Esophagus squamous epithelium (tissue), 5 donors: Measurements from ENCODE around the gene TBR1. TPM values are rescaled to one million over a fixed set of nuclear protein-coding genes. Genes with fewer than 3 reads are reported as not detected.

Source experiments
- DNase-seq: peaks from one replicate; lab custom pipeline; 2025; lab: John Stamatoyannopoulos, UW
- H3K27ac ChIP-seq, 4 donors: fragments of 200-600 bp; sonication (generic); one replicate each; pipeline ENCODE4 v1.5.1; 2016 to 2019; ENCODE audit warnings: mild to moderate bottlenecking in 1 of 4
- H3K27me3 ChIP-seq, 4 donors: fragments of 200-600 bp; sonication (generic); 1 replicate in 3 of 4; 2 replicates in 1 of 4; pipeline versions ENCODE4 v1.5.1 to v1.6.0; 2017 to 2021; ENCODE audit warnings: antibody characterized with exemption in 1 of 4
- H3K36me3 ChIP-seq, 3 donors: fragments of 200-600 bp; sonication (generic); one replicate each; pipeline ENCODE4 v1.5.1; 2016 to 2019
- H3K4me1 ChIP-seq, 3 donors: fragments of 200-600 bp; sonication (generic); one replicate each; pipeline ENCODE4 v1.5.1; 2017 to 2019
- H3K4me3 ChIP-seq, 4 donors: fragments of 200-600 bp; sonication (generic); 1 replicate in 3 of 4; 2 replicates in 1 of 4; pipeline ENCODE4 v1.5.1; 2016 to 2019; ENCODE audit warnings: mild to moderate bottlenecking in 2 of 4, moderate library complexity in 1 of 4
- H3K9me3 ChIP-seq, 3 donors: fragments of 200-600 bp; sonication (generic); one replicate each; pipeline ENCODE4 v1.5.1; 2016 to 2019
- CTCF ChIP-seq, 6 experiments: fragments of 450-650 bp in 4 of 6; fragments of 200-600 bp in 2 of 6; sonication (generic) in 2 of 6; IDR thresholded peaks; one replicate each; pipeline ENCODE4 v1.5.1; 2016 to 2019; ENCODE audit warnings: antibody characterized with exemption in 6 of 6, mild to moderate bottlenecking in 4 of 6, moderate library complexity in 4 of 6
- POLR2A ChIP-seq, 4 donors: fragments of 450-650 bp; IDR thresholded peaks; one replicate each; pipeline ENCODE4 v1.6.1; 2017; ENCODE audit warnings: antibody characterized with exemption in 4 of 4, mild to moderate bottlenecking in 4 of 4, moderate library complexity in 3 of 4
- WGBS, 2 donors: methylation state at CpG; one replicate each; pipeline ENCODE4 v1.1.5; 2018; 5-methylcytosine and 5-hydroxymethylcytosine counted together
- intact Hi-C: fragments of 100-400 bp; cut with DNase I; formaldehyde crosslinking; loops from one replicate; pipeline ENCODE4 v1.15.0; 2022
- total RNA-seq, 4 donors: library from RNA; depleted of rRNA; stranded (reverse); fragments of >200 nt; gene quantifications; one replicate each; pipeline ENCODE4 v1.1.0, GENCODE V29; 2016
- donor health status: DM: yes; HTN: yes; CAD: no.

TBR1 gene
- total RNA-seq, 4 donors from 2014 or later: under 0.01 TPM; not detected in 3

DNA sequence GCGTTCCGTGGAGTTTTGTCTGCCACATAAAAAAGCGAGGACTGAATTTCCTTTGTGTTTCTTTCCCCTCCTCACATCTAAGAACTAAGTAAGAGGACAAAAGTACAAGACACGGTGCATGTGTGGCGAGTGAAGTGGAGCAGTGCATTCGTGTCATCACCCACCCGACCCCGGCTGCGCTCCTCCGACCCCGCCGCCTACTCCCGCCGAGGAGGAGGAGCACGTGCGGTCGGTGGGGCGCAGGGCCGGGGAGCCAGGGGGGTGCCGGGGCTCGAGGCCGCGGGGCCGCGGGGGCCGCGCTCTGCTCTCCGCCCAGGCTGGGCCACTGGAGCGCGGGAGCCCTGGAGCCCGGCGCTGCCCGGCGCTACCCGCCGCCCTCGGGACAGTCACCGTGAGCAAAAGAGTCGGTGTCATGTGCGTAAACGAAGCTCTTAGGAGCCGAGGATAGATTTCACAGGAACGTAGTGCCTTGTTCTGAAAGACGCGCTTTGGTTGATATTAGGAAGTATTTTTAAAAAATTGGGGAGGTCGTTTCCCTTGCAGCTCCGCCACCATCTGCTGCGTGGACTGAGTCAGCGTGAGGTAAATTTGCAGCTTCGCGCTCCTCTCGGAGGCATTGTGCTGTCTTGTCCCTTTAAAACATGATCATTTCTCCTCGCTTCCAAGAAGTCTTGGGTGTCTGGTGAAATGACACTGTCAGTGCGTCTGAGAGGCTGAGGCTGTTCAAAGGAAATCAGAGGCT is 11.0 kb downstream of the TBR1 start:
- H3K27me3 ChIP-seq: peaks cover 31 to 100% (median 50%) of the 10 kb centered on the region in 4 donors
- peak overlapping the region; percentile 0 to 57 (median 26) for H3K4me3 ChIP-seq
- no peak for DNase-seq
- WGBS, 2 donors: 12 to 14% methylated on average over 9 to 14 of the region's 54 CpGs
- H3K27ac ChIP-seq: no peak overlapping the region
- H3K4me1 ChIP-seq: peaks cover 3 to 36% (median 15%) of the 10 kb centered on the region in 3 donors
- TF ChIP-seq CTCF (IDR thresholded peaks at IDR 0.05): no peak
- no peak for TF ChIP-seq POLR2A (IDR thresholded peaks at IDR 0.05)
- intact Hi-C loops: no loop called here
- H3K9me3 ChIP-seq: peaks cover 0 to 4% (median 0%) of the 10 kb centered on the region in 3 donors
- H3K36me3 ChIP-seq: no peaks in the 10 kb centered on the region

DNA sequence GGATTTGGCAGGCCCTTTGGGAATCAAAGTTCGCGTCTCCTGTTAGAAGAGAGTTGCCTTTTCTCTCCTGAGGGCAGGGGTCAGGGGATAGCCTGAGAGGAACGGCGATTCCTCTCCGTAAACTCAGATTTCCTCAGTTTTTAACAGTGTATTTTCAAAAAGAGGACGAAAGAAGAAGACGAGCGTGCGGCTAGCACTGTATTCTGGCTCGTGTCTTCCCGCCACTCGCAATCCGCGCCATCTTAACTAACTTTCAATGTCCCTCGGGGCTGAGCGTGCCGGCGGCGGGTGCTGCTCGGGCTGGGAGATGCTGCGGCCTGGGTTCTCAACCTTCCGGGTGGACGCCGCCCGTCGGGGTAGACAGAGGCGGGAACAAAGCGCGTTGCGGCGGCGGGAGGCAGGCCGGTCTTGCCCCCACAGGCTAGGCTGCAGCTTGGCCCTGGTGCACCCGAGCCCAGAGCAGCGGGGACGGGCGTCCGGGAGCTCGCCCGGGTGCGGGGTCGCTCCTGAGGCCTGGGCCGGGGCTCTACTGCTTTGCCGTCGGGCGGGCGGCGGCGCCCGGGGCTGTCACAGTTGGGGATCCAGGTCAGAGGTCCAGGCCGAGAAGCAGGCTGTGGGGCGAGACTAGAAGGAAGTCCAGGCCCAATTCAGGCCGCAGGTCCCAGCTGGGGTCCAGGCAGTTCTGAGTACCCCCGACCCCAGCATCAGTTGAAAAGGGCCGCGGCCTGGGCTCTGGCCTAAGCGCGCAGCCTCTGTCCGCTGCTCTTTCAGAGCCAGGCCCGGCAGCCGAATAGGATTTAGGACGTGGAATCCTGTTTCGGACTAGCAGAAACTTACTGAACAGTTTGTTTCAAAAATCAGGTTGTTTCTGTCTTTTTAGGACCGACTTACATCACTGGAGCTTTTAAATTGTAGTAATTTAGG is 11.8 kb downstream of the TBR1 start:
- no peak overlapping the region for H3K27ac ChIP-seq
- peaks cover 3 to 36% (median 15%) of the 10 kb centered on the region in 3 donors for H3K4me1 ChIP-seq
- peaks cover 31 to 100% (median 41%) of the 10 kb centered on the region in 4 donors for H3K27me3 ChIP-seq
- intact Hi-C loops: no loop called here
- 46 to 54% methylated on average over 22 to 25 of the region's 64 CpGs for WGBS, 2 donors
- no peaks in the 10 kb centered on the region for H3K36me3 ChIP-seq
- peak overlapping the region in 3 of 4 donors; percentile 15 to 57 (median 37) for H3K4me3 ChIP-seq
- no peak for DNase-seq
- TF ChIP-seq POLR2A (IDR thresholded peaks at IDR 0.05): no peak
- no peak for TF ChIP-seq CTCF (IDR thresholded peaks at IDR 0.05)
- peaks cover 0 to 4% (median 0%) of the 10 kb centered on the region in 3 donors for H3K9me3 ChIP-seq

DNA sequence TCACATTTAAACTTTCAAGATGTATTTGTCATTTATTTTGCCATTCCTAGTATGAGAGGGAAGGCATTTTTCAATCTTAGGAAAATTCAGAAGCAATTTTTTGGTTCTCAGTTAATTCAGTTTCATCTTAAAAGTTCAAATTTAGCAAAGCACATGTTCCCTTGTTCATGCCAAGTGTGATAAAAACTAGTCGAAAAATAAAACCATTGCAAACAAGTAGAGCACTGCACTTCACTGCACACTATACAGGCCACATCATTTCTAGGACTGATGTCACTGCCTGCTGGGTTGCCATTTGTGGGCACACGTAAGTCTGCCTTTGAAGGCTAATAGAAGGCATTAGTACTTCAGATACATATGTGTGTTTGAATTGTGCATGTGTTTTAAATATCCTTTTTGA is 14.3 kb downstream of the TBR1 start:
- intact Hi-C loops: no loop called here
- H3K36me3 ChIP-seq: no peaks in the 10 kb centered on the region
- H3K9me3 ChIP-seq: peaks cover 0 to 4% (median 0%) of the 10 kb centered on the region in 3 donors
- H3K4me1 ChIP-seq: peaks cover 0 to 18% (median 5%) of the 10 kb centered on the region in 3 donors
- DNase-seq: no peak
- WGBS, 2 donors: 60 to 77% methylated on average over 2 of the region's 2 CpGs
- peaks cover 19 to 99% (median 24%) of the 10 kb centered on the region in 4 donors for H3K27me3 ChIP-seq
- no peak overlapping the region for H3K27ac ChIP-seq
- TF ChIP-seq CTCF (IDR thresholded peaks at IDR 0.05) (no peak), POLR2A (IDR thresholded peaks at IDR 0.05) (no peak)
- H3K4me3 ChIP-seq: no peak overlapping the region

DNA sequence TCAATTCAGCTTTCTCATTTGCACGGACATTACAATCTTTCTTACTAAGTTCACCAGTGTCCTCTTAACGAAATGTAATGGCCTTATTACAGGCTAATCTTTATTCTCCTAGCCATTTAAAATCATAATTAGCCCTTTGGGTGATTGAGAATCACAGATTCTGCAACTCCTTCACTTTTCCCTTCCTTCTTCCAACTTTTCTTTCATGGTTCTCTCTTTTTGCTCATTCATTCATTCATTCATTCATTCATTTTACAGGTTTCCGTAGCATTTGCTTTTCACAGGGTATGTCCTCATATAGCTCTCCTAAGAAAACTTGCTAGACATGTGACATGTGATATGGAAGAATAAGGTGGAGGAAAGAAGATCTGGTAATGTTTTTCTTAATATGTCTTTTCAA is 16.0 kb downstream of the TBR1 start:
- Histone ChIP-seq H3K9me3 (no peaks in the 10 kb centered on the region), H3K4me3 (no peak overlapping the region), H3K36me3 (no peaks in the 10 kb centered on the region), H3K27ac (no peak overlapping the region), H3K4me1 (peaks cover 0 to 9% (median under 1%) of the 10 kb centered on the region in 3 donors), H3K27me3 (peaks cover 10 to 99% (median 12%) of the 10 kb centered on the region in 4 donors)
- TF ChIP-seq POLR2A (IDR thresholded peaks at IDR 0.05) (no peak), CTCF (IDR thresholded peaks at IDR 0.05) (no peak)
- 77 to 86% methylated on average over 3 of the region's 3 CpGs for WGBS, 2 donors
- intact Hi-C loops: no loop called here
- no peak for DNase-seq
